WTC11 (cell line): Measurements from ENCODE around the gene ENPP7. TPM values are rescaled to one million over a fixed set of nuclear protein-coding genes. Genes with fewer than 3 reads are reported as not detected.

Experiments
- ATAC-seq: fragments of 200-7000 bp; cut with Tn5 transposase; 2 replicates; pipeline ENCODE4 v1.10.0; 2021; ENCODE audit warnings: mild to moderate bottlenecking, moderate library complexity
- CTCF ChIA-PET: fragments of 300-600 bp; sonication (Branson Sonifier 250); formaldehyde crosslinking; loops from one replicate; lab custom pipeline; 2021; ENCODE audit warnings: antibody characterized with exemption; lab: Charles Lee
- POLR2A ChIA-PET: fragments of 350-600 bp; sonication (Branson Sonifier 250); formaldehyde crosslinking; loops from one replicate; lab custom pipeline; 2021; ENCODE audit warnings: antibody characterized with exemption; lab: Charles Lee
- DNase-seq: peaks from one replicate; pipeline ENCODE4 v3.0.0; 2021; ENCODE audit warnings: low spot score
- H3K27ac Mint-ChIP-seq: 2 replicates; pipeline ENCODE4 v1.8.0; 2021; ENCODE audit warnings: mixed read lengths
- H3K27me3 Mint-ChIP-seq: 2 replicates; pipeline ENCODE4 v1.8.0; 2021; ENCODE audit warnings: low read depth, mild to moderate bottlenecking, moderate library complexity, mixed read lengths
- H3K36me3 Mint-ChIP-seq: 2 replicates; pipeline ENCODE4 v1.8.0; 2021; ENCODE audit warnings: mixed read lengths
- H3K4me1 Mint-ChIP-seq: 2 replicates; pipeline ENCODE4 v1.8.0; 2022; ENCODE audit warnings: mixed read lengths
- H3K4me3 Mint-ChIP-seq: 2 replicates; pipeline ENCODE4 v1.8.0; 2021; ENCODE audit warnings: mild to moderate bottlenecking, moderate library complexity, mixed read lengths
- H3K9me3 Mint-ChIP-seq: 2 replicates; pipeline ENCODE4 v1.8.0; 2021; ENCODE audit warnings: mixed read lengths
- AR ChIP-seq: fragments of 250-450 bp; sonication (Bioruptor Pico); IDR thresholded peaks from 2 replicates; pipeline ENCODE4 v1.9.0; 2021; ENCODE audit warnings: mild to moderate bottlenecking
- CBFB ChIP-seq: sonication (generic); formaldehyde crosslinking; IDR thresholded peaks from 2 replicates; pipeline ENCODE4 v1.8.1; 2022; ENCODE audit warnings: mild to moderate bottlenecking, low read depth, missing genetic modification reagents
- CREB1 ChIP-seq: sonication (generic); formaldehyde crosslinking; IDR thresholded peaks from 2 replicates; pipeline ENCODE4 v1.8.0; 2023; ENCODE audit warnings: mild to moderate bottlenecking, missing genetic modification reagents
- CTCF ChIP-seq: fragments of 200-600 bp; IDR thresholded peaks from 2 replicates; pipeline ENCODE4 v1.8.0; 2022; ENCODE audit warnings: antibody characterized with exemption
- E2F5 ChIP-seq: sonication (generic); formaldehyde crosslinking; IDR thresholded peaks from 2 replicates; pipeline ENCODE4 v1.8.1; 2022; ENCODE audit warnings: mild to moderate bottlenecking, moderate library complexity, missing genetic modification reagents
- FOXK1 ChIP-seq: sonication (generic); formaldehyde crosslinking; IDR thresholded peaks from 2 replicates; pipeline ENCODE4 v1.8.0; 2022; ENCODE audit warnings: mild to moderate bottlenecking, moderate library complexity, missing genetic modification reagents
- FOXP4 ChIP-seq: sonication (generic); formaldehyde crosslinking; IDR thresholded peaks from 2 replicates; pipeline ENCODE4 v1.8.0; 2022; ENCODE audit warnings: mild to moderate bottlenecking, missing genetic modification reagents
- GRHL2 ChIP-seq: fragments of 250-450 bp; sonication (Bioruptor Pico); IDR thresholded peaks from 2 replicates; pipeline ENCODE4 v1.8.0; 2022; ENCODE audit warnings: mild to moderate bottlenecking, moderate library complexity; ENCODE audit not compliant: insufficient replicate concordance, severe bottlenecking
- KAT7 ChIP-seq: sonication (generic); formaldehyde crosslinking; IDR thresholded peaks from 2 replicates; pipeline ENCODE4 v1.8.1; 2023; ENCODE audit warnings: missing genetic modification reagents, mild to moderate bottlenecking, borderline replicate concordance
- NFE2L1 ChIP-seq: sonication (generic); formaldehyde crosslinking; IDR thresholded peaks from 2 replicates; pipeline ENCODE4 v1.8.1; 2023; ENCODE audit warnings: missing genetic modification reagents
- NFYB ChIP-seq: sonication (generic); formaldehyde crosslinking; conservative IDR thresholded peaks from 2 replicates; pipeline ENCODE4 v1.8.0; 2022; ENCODE audit warnings: low read depth, missing genetic modification reagents
- NR2C2 ChIP-seq: sonication (generic); formaldehyde crosslinking; IDR thresholded peaks from 2 replicates; pipeline ENCODE4 v1.8.0; 2022; ENCODE audit warnings: mild to moderate bottlenecking, missing genetic modification reagents
- OVOL2 ChIP-seq: fragments of 250-450 bp; sonication (Bioruptor Pico); IDR thresholded peaks from 2 replicates; pipeline ENCODE4 v1.9.0; 2021; ENCODE audit warnings: mild to moderate bottlenecking, borderline replicate concordance
- RELA ChIP-seq: sonication (generic); formaldehyde crosslinking; IDR thresholded peaks from 2 replicates; pipeline ENCODE4 v1.8.1; 2022; ENCODE audit warnings: missing genetic modification reagents, mild to moderate bottlenecking, borderline replicate concordance
- STAT6 ChIP-seq: sonication (generic); formaldehyde crosslinking; conservative IDR thresholded peaks from 2 replicates; pipeline ENCODE4 v1.8.1; 2023; ENCODE audit warnings: mild to moderate bottlenecking, low read depth, missing genetic modification reagents, moderate library complexity
- TP53 ChIP-seq: sonication (generic); formaldehyde crosslinking; IDR thresholded peaks from 2 replicates; pipeline ENCODE4 v1.8.1; 2023; ENCODE audit warnings: mild to moderate bottlenecking, missing genetic modification reagents
- USF2 ChIP-seq: sonication (generic); formaldehyde crosslinking; IDR thresholded peaks from 2 replicates; pipeline ENCODE4 v1.8.1; 2023; ENCODE audit warnings: mild to moderate bottlenecking, missing genetic modification reagents, moderate library complexity
- ZNF263 ChIP-seq: sonication (generic); formaldehyde crosslinking; IDR thresholded peaks from 2 replicates; pipeline ENCODE4 v1.8.1; 2022; ENCODE audit warnings: low read depth, mild to moderate bottlenecking, moderate library complexity, missing genetic modification reagents
- ZNF317 ChIP-seq: sonication (generic); formaldehyde crosslinking; IDR thresholded peaks from 2 replicates; pipeline ENCODE4 v1.8.1; 2023; ENCODE audit warnings: low read depth, mild to moderate bottlenecking, moderate library complexity, missing genetic modification reagents, borderline replicate concordance
- ZNF425 ChIP-seq: fragments of 250-450 bp; sonication (Bioruptor Pico); conservative IDR thresholded peaks from 2 replicates; pipeline ENCODE4 v1.9.0; 2021; ENCODE audit warnings: mild to moderate bottlenecking
- total RNA-seq: library from RNA; stranded (reverse); gene quantifications from 3 replicates; pipeline ENCODE4 v1.2.3, GENCODE V29; 2021

The ENPP7 gene
- total RNA-seq, 1 experiment from 2014 or later: not detected

GRCh38 chr17:79737046-79737921, 6.5 kb downstream of the ENPP7 start:
- no peaks in the 10 kb centered on the region for H3K4me1 Mint-ChIP-seq
- DNase-seq: no peak
- H3K9me3 Mint-ChIP-seq: no peaks in the 10 kb centered on the region
- no peak for TF ChIP-seq OVOL2 (CRISPR knock-in tag)
- no peak for TF ChIP-seq CREB1 (CRISPR knock-in tag)
- no peak for TF ChIP-seq RELA (CRISPR knock-in tag)
- TF ChIP-seq KAT7 (CRISPR knock-in tag): no peak
- TF ChIP-seq NR2C2 (CRISPR knock-in tag): no peak
- TF ChIP-seq ZNF317 (CRISPR knock-in tag): no peak
- no peak for TF ChIP-seq CTCF
- no peak for TF ChIP-seq ZNF425 (CRISPR knock-in tag)
- TF ChIP-seq AR (CRISPR knock-in tag): no peak
- no peak for TF ChIP-seq FOXP4 (CRISPR knock-in tag)
- TF ChIP-seq TP53 (CRISPR knock-in tag): no peak
- no peak for TF ChIP-seq CBFB (CRISPR knock-in tag)
- TF ChIP-seq FOXK1: no peak
- TF ChIP-seq E2F5: no peak
- TF ChIP-seq NFE2L1 (CRISPR knock-in tag): no peak
- no peak for TF ChIP-seq GRHL2 (CRISPR knock-in tag)
- no peak for TF ChIP-seq ZNF263
- TF ChIP-seq USF2 (CRISPR knock-in tag): no peak
- TF ChIP-seq NFYB (CRISPR knock-in tag): no peak
- no peak for TF ChIP-seq STAT6 (CRISPR knock-in tag)
- no peak for ATAC-seq
- H3K4me3 Mint-ChIP-seq: no peak overlapping the region
- POLR2A ChIA-PET: no interaction called here
- CTCF ChIA-PET: interaction anchor here (0.6 to 1.2 kb wide), 4 partner anchors 8 to 98 kb away, joined by 3 read pairs; no protein-coding TSS in a partner anchor
- no peak overlapping the region for H3K27ac Mint-ChIP-seq
- H3K36me3 Mint-ChIP-seq: no peaks in the 10 kb centered on the region
- H3K27me3 Mint-ChIP-seq: peaks cover 31% of the 10 kb centered on the region
